CD4-positive, alpha-beta T cell treated with Interferon gamma for 1 hour (primary cell): Measurements from ENCODE around the gene MSH3.
"Not testable (repeated sequence)": the region's sequence is repeated elsewhere in the genome, so short reads cannot be mapped to it uniquely, and the experiment has no call there.

Experiments
- DNase-seq: peaks from one replicate; pipeline ENCODE4 v3.0.0-alpha.2; 2020

The MSH3 gene

GRCh38 chr5:80864109-80864508, 209.7 kb downstream of the MSH3 start:
- no peak for DNase-seq

DNA sequence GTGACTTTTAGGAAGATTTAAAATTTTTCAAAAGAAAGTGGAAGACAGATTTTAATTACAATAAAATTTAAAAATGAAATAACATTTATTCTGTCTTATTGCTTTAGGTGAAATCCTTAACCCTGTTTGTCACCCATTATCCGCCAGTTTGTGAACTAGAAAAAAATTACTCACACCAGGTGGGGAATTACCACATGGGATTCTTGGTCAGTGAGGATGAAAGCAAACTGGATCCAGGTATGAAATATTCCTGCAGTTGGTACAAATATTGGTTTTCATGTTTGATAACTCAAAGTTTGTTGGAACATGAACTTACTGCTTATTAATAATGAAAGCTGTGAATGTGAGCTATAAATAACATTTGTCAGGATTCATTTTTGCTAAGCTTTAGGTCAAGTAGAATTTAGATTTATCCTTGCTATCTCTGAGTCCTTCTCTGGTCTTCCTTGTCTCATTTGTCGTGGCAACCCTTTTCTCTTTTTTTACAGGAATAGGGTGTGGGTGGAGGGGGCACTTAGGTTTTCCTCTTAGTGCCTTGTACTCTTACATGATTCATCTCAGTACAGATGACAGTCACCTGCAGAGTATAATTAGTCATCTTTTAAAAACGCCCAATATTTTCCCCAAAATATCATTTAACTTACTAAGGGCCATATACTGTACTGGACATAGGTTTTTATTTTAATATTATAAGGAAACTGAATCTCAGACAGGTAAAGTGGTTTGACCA, 210.4 kb downstream of the MSH3 start:
- DNase-seq, result no peak

GRCh38 chr5:80865551-80865950, 211.1 kb downstream of the MSH3 start:
- DNase-seq, result no peak

- DNase-seq, result no peak
These were observed 211.9 kb downstream of the MSH3 start for GRCh38 chr5:80866371-80866770.

DNA sequence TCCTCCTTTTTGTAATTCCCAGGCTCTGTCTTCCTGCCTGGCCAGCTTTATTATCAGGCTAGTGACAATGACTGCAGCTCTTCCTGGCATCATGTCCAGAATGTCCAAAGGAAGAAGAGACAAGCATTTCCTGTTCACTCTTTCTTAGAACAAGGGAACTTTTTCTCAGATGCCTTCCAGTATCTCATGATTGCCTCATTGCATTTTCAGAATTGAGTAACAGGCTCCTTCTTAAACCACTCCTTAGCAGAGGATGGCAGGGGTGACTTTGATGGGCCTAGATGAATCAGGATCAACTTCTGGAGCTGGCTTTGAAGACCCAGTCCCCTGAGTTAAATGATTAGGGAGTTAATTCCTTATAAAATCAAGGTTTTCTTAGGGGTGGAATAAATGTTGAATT, 212.8 kb downstream of the MSH3 start:
- no peak for DNase-seq

GRCh38 chr5:80870442-80870841, 216.0 kb downstream of the MSH3 start:
- no peak for DNase-seq

DNA sequence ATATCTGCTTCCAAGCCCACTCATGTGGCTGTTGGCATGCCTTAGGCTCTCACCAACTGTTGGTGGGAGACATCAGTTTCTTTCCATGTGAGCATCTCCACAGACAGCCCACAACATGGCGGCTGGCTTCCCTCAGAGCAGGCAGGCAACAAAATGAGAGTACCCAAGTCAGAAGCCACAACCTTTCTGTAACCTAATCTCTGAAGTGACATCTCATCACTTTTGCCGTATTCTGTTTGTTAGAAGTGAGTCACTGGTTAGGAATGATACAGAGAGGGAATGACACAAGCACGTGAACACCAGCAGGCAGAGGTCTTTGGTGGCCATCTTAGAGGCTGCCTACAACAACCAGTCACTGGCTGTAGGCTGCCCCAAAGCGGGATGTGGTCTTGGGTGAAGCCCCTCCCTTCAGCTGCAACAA, 217.1 kb downstream of the MSH3 start:
- DNase-seq, result no peak

DNA sequence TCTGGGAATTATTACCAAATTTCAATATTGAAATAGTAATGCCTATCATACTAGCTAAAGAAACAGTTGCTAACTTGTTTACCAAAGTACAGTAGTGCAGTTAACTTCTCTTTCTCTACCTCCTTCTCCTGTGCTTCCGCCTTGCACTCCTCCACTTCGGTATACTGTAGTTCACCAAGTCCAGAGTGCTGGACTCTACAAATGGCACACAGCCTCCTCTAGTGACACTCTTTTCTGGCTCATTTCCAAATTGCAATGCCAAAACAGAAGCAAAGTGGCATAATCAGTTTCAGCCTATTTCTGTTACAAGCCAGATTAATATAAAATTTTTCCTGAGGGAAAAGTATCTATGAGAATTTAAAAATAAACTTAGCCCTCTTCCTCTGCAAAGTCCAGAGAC, 219.7 kb downstream of the MSH3 start:
- no peak for DNase-seq

- no peak for DNase-seq
These were observed 223.1 kb downstream of the MSH3 start for GRCh38 chr5:80877592-80877991.

GRCh38 chr5:80881726-80882125, 227.3 kb downstream of the MSH3 start:
- no peak for DNase-seq

DNA sequence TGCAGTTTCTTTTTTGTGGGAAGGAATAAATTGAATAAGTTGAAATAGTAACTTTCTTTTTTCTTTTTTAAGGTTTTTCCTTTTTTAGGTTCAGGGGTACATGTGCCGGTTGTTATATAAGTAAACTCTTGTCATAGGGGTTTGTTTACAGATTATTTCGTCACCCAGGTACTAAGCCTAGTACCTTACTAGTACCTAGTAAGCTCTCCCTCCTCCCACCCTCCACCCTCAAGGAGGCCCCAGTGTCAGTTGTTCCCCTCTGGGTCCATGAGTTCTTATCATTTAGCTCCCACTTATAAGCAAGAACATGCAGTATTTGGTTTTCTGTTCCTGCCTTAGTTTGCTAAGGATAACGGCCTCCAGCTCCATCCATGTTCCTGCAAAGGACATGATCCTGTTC, 228.9 kb downstream of the MSH3 start:
- not testable (repeated sequence) for DNase-seq

- no peak for DNase-seq
These were observed 229.8 kb downstream of the MSH3 start for GRCh38 chr5:80884086-80884813.

GRCh38 chr5:80884929-80885328, 230.5 kb downstream of the MSH3 start:
- DNase-seq, result no peak

DNA sequence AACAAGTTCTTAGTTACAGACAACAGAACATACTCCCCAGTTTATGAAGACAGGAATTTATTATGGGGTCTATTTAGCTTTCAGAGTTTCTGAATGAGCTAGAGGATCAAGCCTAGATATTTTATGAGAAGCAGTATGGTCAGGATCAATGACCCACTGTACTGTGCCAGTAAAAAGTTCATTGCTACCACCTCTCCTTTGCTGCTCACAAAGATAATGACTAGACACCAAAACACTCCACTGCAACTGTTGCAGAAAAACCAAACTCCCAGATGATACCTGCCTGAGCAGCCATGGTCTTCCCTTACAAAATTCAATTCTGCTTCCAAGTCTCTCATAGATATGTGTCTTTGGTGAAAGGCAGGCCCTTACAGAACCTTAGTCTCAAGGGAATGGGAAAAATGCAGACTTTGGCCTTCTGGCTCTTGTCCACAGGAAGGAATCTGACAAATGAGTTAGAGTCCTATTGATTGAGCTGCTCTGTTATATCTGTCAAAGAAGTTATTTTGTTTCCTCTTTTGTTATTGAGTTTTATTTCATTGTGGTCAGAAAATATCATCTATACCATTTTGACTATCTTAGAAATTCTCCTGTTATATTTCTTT, 231.0 kb downstream of the MSH3 start:
- DNase-seq, result no peak

GRCh38 chr5:80894083-80894482, 239.6 kb downstream of the MSH3 start:
- no peak for DNase-seq

DNA sequence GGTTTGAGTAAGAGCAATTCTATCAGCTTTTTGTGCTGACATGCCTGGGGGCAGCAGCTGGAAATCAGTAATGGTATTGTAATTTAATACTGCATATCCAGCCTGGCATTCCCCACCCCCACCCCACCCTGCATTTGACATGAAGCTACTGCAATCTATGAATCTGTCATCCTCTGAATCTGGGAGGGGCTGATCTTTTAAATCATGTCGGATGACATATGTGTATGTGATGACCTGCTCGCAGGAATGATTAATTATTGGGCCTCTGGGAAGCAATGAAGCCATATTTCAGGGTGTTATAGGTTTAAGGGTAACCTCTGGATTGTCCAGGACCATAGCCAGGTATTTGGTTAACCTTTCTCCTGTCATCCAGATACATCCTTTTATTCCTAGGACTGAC, 241.1 kb downstream of the MSH3 start:
- no peak for DNase-seq

GRCh38 chr5:80902624-80903023, 248.2 kb downstream of the MSH3 start:
- DNase-seq, result not testable (repeated sequence)

- no peak for DNase-seq
These were observed 250.2 kb downstream of the MSH3 start for GRCh38 chr5:80904533-80905187.

GRCh38 chr5:80905405-80905804, 251.0 kb downstream of the MSH3 start:
- DNase-seq, result no peak

DNA sequence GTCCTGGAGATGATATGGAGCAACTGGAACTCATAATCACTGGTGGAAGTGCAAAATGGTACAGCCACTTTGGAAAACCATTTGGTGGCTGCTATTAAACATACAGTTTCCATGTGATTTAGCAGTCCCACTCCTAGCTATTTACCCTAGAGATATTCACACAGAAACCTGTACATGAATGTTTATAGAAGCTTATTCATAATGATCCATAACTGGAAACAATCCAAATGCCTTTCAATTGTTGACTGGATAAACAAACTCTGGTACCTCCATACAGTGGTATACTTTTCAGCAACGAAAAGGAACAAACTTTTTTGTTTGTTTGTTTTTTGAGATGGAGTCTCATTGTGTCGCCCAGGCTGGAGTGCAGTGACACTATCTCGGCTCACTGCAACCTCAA, 258.0 kb downstream of the MSH3 start:
- DNase-seq, result no peak

DNA sequence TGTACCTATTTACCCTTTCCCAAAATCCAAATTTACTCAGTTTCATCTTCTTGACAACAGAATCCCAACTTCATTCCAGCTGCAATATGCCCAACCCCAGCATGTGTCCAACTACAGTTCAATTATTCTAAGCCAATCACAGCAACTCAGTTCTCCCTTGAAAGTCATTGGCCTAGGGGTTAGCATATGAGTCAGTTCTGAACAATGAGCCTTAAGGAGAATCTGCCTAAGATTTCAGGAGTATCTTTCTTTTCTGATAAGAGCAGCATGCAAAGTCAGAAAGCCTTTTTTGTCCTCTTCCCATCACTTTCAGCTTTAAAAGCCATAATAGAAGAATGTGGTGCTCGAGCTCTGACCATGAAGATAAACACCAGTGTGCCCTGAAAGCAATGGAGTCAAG, 261.3 kb downstream of the MSH3 start:
- DNase-seq, result no peak

- no peak for DNase-seq
These were observed 262.2 kb downstream of the MSH3 start for GRCh38 chr5:80916676-80917075.

DNA sequence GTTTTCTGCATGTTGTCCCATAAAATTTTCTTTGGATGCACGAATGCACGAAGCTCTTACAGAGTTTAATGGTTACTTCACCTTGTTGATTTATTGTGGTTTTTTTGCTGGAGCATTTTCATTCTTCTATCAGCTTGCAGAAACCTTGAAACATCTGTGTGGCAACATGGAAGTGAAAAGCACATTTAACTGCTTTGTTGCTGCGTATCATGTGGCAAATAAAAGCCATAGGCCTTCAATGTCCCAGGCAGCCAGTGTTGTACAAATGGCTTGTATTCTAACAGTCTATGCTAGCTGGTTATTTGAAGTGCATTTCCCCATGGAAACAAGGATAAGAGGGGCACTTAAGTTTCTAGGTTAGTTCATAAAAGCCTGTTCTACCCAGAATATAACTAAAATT, 263.2 kb downstream of the MSH3 start:
- no peak for DNase-seq
